Fibroblast of peridontal ligament (primary cell): ENCODE measurements around the gene PRPF19.

Source experiments
- DNase-seq: peaks from one replicate; pipeline ENCODE4 v3.0.0-alpha.2; 2010; ENCODE audit errors: extremely low read depth

PRPF19 gene

GRCh38 chr11:60905551-60906113 lies 753 bp downstream of the PRPF19 start:
- peak; percentile 50 for DNase-seq

GRCh38 chr11:60905047-60905446 lies 1.3 kb downstream of the PRPF19 start:
- no peak for DNase-seq

- no peak for DNase-seq
Observed at GRCh38 chr11:60902625-60903024, 3.8 kb downstream of the PRPF19 start.

GRCh38 chr11:60900673-60901404 lies 5.5 kb downstream of the PRPF19 start:
- no peak for DNase-seq

GRCh38 chr11:60899977-60900376 lies 6.4 kb downstream of the PRPF19 start:
- no peak for DNase-seq

GRCh38 chr11:60899046-60899936 lies 7.1 kb downstream of the PRPF19 start:
- DNase-seq, result peak; percentile 80

GRCh38 chr11:60897496-60897895 lies 8.9 kb downstream of the PRPF19 start:
- DNase-seq, result no peak

GRCh38 chr11:60895687-60896086 lies 10.7 kb downstream of the PRPF19 start:
- DNase-seq, result no peak

GRCh38 chr11:60891103-60891741 lies 15.2 kb downstream of the PRPF19 start:
- no peak for DNase-seq

- no peak for DNase-seq
Observed at GRCh38 chr11:60890696-60891095, 15.7 kb downstream of the PRPF19 start.

- DNase-seq, result no peak
Observed at GRCh38 chr11:60889869-60890311, 16.5 kb downstream of the PRPF19 start.

- DNase-seq, result peak; percentile 61
Observed at GRCh38 chr11:60887556-60887955, 18.8 kb downstream of the PRPF19 start.

GRCh38 chr11:60880643-60881282 lies 25.6 kb downstream of the PRPF19 start:
- no peak for DNase-seq

GRCh38 chr11:60879971-60880588 lies 26.3 kb downstream of the PRPF19 start:
- no peak for DNase-seq

- DNase-seq, result no peak
Observed at GRCh38 chr11:60879104-60879503, 27.3 kb downstream of the PRPF19 start.

- no peak for DNase-seq
Observed at GRCh38 chr11:60878245-60879101, 27.9 kb downstream of the PRPF19 start.

- no peak for DNase-seq
Observed at GRCh38 chr11:60876168-60876485, 30.3 kb downstream of the PRPF19 start.

- DNase-seq, result no peak
Observed at GRCh38 chr11:60875366-60876167, 30.8 kb downstream of the PRPF19 start.
